ENCODE measurements around the gene ZSCAN5C.
"Not testable (repeated sequence)": the region's sequence is repeated elsewhere in the genome, so short reads cannot be mapped to it uniquely, and the experiment has no call there.

The ZSCAN5C gene, protein sequence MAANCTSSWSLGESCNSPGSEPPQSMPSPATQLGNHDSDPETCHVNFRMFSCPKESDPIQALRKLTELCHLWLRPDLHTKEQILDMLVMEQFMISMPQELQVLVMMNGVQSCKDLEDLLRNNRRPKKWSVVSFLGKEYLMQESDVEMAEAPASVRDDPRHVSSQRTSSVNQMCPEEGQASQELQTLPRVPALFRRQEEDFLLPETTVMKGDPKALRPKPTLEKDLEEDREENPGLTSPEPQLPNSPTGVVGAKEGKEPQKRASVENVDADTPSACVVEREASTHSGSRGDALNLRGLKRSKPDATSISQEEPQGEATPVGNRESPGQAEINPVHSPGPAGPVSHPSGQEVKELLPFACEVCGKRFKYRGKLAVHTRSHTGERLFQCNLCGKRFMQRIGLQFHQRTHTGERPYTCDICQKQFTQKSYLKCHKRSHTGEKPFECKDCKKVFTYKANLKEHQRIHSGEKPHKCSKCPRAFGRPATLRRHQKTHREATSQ

DNA sequence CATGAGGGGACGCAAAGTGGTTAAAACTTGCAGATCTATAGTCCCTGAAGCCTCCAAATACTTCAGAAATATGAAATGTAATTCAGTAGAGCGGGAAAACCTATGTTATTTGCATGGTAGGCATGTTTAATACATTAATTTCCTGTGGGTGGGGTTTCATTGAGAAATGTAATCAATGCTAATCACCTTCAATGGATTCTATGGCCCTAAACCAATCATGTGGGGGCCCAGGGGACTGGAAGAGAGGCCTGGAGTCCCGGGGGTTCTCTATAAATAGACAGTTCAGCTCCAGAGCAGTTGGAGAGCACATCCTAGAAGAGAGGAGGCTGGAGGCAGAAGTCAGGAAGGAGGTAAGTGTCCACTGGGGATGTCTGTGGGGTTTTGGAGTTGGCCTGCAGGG, at the start of gene ZSCAN5C:
Gene ZSCAN5C, plus strand, starts transcription at position 301 of the 400 bp plus-strand sequence. CDS start 3,641 bp downstream, outside the sequence.
- DNase-seq = no peak

GRCh38 chr19:56152644-56153043, 49.4 kb upstream of the ZSCAN5C start:
- DNase-seq = no peak

DNA sequence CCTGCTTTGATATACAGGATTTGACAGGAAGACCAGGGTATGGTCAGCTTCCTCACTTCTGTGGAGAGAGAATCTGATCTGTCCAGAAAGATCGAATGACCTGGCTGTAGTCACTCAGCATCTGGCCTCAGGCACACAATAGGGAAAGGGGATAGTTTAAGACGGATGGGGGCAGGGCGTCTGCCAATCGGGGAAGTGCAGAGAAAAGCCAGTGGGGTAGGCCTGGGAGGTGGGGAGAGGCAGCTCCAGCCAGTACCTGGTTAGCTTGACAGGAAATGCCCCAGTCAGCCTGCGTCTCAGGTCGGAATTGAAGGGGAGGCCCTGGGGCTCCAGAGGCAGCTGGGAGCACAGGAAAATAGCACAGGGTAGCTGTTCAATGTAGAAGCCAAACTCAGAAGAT, 48.6 kb upstream of the ZSCAN5C start:
- no peak for DNase-seq

DNA sequence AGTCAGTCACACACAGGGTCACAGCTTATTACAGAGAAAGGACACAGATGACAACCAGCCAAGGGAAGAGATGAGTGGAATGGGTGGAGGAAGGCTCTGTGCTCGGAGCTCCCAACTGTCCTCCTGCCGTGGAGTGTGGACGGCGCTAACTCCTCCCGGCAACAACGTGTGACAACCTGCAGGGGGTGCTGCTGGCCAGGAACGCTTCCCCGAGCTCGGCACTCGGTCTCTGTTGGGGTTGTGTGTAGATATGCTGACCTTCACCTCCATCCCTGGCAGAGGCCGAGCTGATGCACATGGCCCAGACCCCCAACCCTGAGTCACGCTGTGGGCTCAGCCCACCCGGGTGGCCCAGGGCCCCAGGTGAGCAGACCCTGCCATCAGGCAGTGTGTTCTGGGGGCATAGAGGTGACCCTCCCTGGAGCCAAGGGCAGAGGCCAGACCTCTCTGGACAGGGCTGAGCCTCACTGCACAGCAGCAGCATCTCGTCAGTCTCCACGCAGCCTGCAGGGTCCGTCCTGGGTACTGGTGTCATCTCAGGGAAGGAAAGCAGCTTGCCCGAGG, 46.9 kb upstream of the ZSCAN5C start:
- DNase-seq = no peak

DNA sequence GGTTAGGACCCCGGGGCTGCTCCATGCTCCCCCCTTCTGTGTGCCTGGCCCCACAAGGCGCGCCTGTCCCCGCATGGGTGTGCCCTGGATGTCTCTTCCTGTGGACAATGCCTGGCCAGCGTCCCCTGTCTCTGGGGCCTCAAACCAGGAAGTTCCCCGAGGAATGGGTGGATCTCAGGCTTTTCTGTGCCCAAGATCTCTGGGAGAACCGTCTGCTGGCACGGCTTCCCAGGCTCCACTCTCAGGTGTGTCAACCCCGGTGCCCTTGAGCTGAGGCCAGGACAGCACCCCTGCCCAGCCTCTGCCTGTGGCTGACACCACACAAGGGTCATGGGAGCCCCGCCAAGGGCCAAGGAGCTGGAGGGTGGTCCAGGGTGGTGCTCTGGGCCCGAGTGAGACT, 45.3 kb upstream of the ZSCAN5C start:
- no peak for DNase-seq

- no peak for DNase-seq
These were observed 43.8 kb upstream of the ZSCAN5C start for GRCh38 chr19:56158170-56158757.

DNA sequence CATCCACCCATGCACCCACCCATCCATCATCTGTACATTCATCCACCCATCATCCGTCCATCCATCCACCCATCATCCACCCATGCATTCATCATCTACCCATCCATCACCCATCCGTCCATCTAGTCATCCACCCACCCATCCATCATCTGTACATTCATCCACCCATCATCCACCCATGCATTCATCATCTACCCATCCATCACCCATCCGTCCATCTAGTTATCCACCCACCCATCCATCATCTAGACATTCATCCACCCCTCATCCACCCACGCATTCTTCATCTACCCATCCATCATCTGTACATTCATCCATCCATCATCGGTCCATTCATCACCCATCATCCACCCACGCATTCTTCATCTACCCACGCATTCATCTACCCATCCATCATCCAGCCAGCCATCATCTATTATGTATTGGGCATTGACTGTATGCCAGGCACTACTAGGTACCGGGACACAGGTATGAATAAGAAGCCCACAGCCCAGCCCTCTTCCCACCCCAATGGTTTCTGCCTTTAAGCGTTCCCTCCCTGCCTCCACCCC, 43.0 kb upstream of the ZSCAN5C start:
- DNase-seq = no peak

DNA sequence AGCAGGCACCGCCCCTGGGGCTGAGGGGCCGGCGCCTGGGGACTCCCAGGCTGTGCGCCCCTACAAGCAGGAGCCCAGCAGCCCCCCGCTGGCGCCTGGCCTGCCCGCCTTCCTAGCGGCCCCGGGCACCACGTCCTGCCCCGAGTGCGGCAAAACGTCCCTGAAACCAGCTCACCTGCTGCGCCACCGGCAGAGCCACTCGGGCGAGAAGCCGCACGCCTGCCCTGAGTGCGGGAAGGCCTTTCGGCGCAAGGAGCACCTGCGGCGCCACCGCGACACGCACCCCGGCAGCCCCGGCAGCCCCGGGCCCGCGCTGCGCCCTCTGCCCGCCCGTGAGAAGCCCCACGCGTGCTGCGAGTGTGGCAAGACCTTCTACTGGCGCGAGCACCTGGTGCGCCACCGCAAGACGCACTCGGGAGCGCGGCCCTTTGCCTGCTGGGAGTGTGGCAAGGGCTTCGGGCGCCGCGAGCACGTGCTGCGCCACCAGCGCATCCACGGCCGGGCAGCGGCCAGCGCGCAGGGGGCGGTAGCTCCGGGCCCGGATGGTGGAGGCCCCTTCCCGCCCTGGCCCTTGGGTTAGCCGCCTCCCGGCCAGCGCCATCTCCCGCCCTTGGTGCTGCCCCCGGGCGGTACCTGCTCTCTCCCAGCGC, 42.3 kb upstream of the ZSCAN5C start:
- DNase-seq = no peak

GRCh38 chr19:56161534-56161933, 40.5 kb upstream of the ZSCAN5C start:
- no peak for DNase-seq

DNA sequence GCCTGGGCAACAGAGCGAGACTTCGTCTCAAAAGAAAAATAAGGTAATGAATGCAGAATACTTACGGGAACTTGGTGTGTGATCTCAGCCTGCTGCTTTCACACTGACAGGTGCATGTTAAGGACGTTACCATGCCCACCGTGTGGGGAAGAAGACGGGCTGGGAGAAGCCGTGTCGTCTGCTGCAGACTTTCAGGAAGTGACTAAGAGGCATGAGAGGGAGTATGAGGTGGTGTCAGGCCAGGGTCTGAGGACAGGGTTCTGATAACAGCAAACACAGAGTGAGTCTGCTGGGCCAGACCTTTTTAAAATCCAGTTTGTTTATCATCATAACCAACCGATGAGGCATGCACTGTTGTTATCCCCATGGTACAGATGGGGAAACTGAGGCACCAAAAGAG, 39.8 kb upstream of the ZSCAN5C start:
- no peak for DNase-seq

DNA sequence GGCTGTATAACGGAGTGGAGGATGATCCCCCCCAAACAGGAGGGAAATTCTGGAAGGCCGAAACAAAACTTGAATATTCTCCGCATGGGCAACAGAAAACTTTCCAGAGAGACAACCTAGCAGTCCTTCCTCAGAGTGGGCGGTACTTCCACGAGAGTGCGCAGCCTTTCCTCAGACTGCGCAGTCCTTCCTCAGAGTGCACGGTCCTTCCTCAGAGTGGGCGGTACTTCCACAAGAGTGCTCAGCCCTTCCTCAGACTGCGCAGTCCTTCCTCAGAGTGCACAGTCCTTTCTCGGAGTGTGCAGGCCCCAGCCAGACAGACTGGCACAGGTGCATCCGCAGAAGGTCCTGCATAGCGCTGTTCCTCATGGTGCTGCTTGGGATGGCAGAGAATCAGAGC, 39.0 kb upstream of the ZSCAN5C start:
- no peak for DNase-seq

DNA sequence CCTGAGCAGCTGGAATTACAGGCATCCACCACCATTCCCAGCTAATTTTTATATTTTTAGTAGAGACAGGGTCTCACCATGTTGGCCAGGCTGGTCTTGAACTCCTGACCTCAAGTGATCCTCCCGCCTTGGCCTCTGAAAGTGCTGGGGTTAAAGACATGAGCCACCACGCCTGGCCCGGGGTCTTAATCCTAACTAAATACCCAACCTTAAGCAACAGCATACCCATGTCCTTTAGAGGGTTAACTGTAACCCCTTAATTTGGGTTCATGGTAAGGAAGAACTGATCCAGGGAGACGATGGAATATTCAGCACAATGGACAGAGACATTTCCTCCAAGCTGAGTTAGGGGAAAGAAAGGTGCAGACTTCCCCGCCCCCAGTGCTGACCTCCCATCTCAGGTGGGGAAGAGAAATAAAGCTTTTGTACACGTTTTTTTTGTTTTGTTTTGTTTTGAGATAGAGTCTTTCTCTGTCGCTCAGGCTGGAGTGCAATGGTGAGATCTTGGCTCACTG, 35.0 kb upstream of the ZSCAN5C start:
- no peak for DNase-seq

DNA sequence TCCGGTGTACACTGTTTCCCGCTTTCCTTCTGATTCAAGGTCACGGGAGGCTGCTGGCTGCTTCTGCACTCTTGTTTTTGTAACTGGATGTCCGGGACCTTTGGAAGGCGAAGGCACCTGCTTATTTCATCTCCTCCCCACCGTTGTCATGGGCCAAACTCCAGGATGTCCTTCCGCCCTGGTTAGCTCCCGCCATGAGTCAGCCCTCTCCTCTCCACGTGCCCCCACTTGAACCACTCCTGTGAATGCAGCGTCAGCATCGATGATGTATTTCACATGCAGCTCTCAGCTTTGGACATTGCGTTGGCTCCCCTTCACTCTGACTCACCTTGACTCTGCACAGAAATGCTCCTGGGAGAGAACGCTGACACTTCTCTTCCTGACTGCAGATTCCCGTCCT, 31.8 kb upstream of the ZSCAN5C start:
- DNase-seq = no peak

DNA sequence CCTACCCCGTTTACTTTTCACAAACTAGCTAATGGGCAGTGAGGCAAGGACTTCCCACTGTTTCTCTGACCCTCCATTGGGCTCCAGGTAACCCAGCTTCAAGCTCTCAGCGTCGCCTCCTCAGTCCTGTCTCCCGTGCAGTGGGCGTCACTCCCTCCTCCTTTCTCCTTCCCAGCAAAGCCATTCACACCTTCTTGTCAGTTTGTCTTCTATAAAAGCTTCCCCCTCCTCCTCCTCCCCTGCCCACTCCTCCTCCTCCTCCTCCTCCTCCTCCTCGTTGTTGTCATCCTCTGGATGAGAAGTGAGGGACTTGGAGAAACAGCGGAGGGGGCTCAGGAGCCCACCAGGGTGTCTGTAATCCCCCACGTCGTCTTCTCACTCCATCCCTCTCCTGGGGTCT, 28.0 kb upstream of the ZSCAN5C start:
- DNase-seq = no peak

DNA sequence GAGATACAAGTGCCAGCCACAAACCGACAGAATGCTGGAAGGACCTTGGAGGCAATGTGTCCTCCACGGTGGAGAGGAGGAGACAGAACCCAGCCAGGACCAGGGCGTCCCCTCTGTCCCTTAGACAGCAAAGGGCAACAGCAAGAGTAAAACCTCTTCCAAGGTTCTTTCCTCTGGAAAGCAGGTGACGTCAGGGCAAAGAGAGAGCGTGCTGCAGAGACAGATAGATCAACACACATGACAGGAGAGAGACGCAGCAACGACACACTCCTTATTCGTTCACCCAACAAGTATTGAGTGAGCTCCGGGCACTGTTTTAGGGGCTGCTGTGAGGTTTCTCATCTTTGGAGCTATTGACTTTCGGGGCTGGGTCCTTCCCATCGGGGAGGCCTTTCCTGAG, 27.5 kb upstream of the ZSCAN5C start:
- DNase-seq = no peak

DNA sequence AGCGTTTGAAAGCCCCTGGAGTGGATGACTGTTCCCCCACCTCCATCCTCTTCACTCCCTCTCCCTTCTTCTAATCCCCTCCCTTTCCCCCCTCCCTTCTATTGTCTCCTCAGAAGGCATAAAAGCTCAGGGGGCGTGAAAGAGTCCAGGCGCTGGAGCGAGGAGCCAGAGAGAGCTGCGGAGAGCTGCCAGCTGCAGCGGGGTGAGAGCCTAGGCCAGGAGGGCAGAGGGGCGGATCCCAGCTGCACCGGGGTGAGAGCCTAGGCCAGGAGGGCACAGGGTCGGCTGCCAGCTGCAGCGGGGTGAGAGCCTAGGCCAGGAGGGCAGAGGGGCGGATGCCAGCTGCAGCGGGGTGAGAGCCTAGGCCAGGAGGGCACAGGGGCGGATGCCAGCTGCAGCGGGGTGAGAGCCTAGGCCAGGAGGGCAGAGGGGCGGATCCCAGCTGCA, 26.2 kb upstream of the ZSCAN5C start, which contains the start of gene GALP:
Gene GALP, plus strand, starts transcription at position 148 of the 447 bp plus-strand sequence. CDS start 1,101 bp downstream, outside the sequence.
- DNase-seq = not testable (repeated sequence)

GRCh38 chr19:56176310-56176709, 25.8 kb upstream of the ZSCAN5C start:
- not testable (repeated sequence) for DNase-seq

GRCh38 chr19:56176881-56177280, 25.2 kb upstream of the ZSCAN5C start:
- DNase-seq = no peak

GRCh38 chr19:56177564-56178243, 24.4 kb upstream of the ZSCAN5C start:
- no peak for DNase-seq

- no peak for DNase-seq
These were observed 12.3 kb upstream of the ZSCAN5C start for GRCh38 chr19:56189785-56190184.

DNA sequence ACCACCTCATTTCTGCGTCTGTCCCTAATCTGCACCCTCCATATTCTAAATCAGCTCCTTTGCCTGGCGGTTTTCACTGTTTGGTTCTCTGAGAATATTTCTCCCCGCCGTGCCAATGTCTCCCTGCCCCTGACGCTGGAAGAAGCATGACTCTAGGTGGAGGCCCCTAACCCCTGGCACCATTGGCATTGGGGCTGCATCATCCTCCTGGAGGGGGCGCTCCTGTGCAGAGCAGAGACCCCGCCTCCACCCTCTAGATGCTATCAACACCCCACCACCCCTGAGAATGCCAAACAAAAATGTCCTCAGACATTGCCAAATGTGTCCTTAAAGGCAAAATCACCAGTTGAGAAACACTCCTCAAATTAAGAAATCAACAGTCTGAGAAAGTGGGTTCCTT, 11.0 kb upstream of the ZSCAN5C start:
- no peak for DNase-seq

- no peak for DNase-seq
These were observed 10.4 kb upstream of the ZSCAN5C start for GRCh38 chr19:56191711-56192110.

All from activated CD4-positive, CD25-positive, alpha-beta regulatory T cell treated with anti-CD3 and anti-CD28 coated beads, Interleukin-2, amount 50 U/mL, for 72 hours (primary cell).